HL-60 (cell line): Measurements from ENCODE around the gene CSMD2.

Experiments
- DNase-seq, 2 experiments: peaks; one replicate each; pipeline ENCODE4 v3.0.0-alpha.2; 2010 to 2020; ENCODE audit warnings: low read depth in 1 of 2, low spot score in 1 of 2
- H3K27ac ChIP-seq: fragments of 250-450 bp; sonication (Bioruptor Pico); replicated peaks from 2 replicates; pipeline ENCODE4 v1.5.1; 2020; ENCODE audit warnings: mild to moderate bottlenecking, moderate library complexity
- H3K27me3 ChIP-seq: fragments of 250-450 bp; sonication (Bioruptor Pico); 2 replicates; pipeline ENCODE4 v1.5.1; 2021; ENCODE audit warnings: mild to moderate bottlenecking, moderate library complexity; ENCODE audit not compliant: insufficient read depth, poor library complexity, severe bottlenecking
- H3K4me3 ChIP-seq: replicated peaks from 2 replicates; pipeline ENCODE4 v1.5.1; 2011; ENCODE audit warnings: mild to moderate bottlenecking, control low read depth, low read length; ENCODE audit not compliant: insufficient read depth
- CTCF ChIP-seq: IDR thresholded peaks from one replicate; pipeline ENCODE4 v1.5.1; 2011; ENCODE audit warnings: low read length, control low read depth, inconsistent platforms; ENCODE audit not compliant: insufficient read depth
- GABPA ChIP-seq: IDR thresholded peaks from 2 replicates; pipeline ENCODE4 v1.6.1; 2012; ENCODE audit warnings: low read depth
- POLR2AphosphoS5 ChIP-seq: IDR thresholded peaks from 2 replicates; pipeline ENCODE4 v1.6.1; 2012; ENCODE audit warnings: low read depth
- REST ChIP-seq: IDR thresholded peaks from 2 replicates; pipeline ENCODE4 v1.6.1; 2012; ENCODE audit warnings: low read depth; ENCODE audit not compliant: insufficient replicate concordance
- SPI1 ChIP-seq: IDR thresholded peaks from 2 replicates; pipeline ENCODE4 v1.6.1; 2012; ENCODE audit warnings: low read depth, mild to moderate bottlenecking, borderline replicate concordance

CSMD2 gene

GRCh38 chr1:33724348-33724747 lies 440.7 kb downstream of the CSMD2 start:
- TF ChIP-seq REST (no peak), POLR2AphosphoS5 (no peak), GABPA (no peak), SPI1 (no peak), CTCF (no peak)
- H3K27me3 ChIP-seq, result no peaks in the 10 kb centered on the region
- no peak overlapping the region for H3K27ac ChIP-seq
- H3K4me3 ChIP-seq, result no peak overlapping the region
- no peak for DNase-seq

- Histone ChIP-seq H3K4me3 (no peak overlapping the region), H3K27me3 (no peaks in the 10 kb centered on the region), H3K27ac (no peak overlapping the region)
- TF ChIP-seq CTCF (no peak), REST (no peak), SPI1 (no peak), POLR2AphosphoS5 (no peak), GABPA (no peak)
- DNase-seq, result no peak
Measured at GRCh38 chr1:33723251-33723650, 441.8 kb downstream of the CSMD2 start.

- no peak overlapping the region for H3K27ac ChIP-seq
- TF ChIP-seq GABPA (no peak), POLR2AphosphoS5 (no peak), CTCF (no peak), REST (no peak), SPI1 (no peak)
- no peaks in the 10 kb centered on the region for H3K27me3 ChIP-seq
- H3K4me3 ChIP-seq, result no peak overlapping the region
- DNase-seq, result no peak
Measured at GRCh38 chr1:33721301-33721815, 443.7 kb downstream of the CSMD2 start.
